ENCODE measurements around the gene ATG10. TPM values are rescaled to one million over a fixed set of nuclear protein-coding genes. Genes with fewer than 3 reads are reported as not detected.

The ATG10 gene
- total RNA-seq, 1 donor: 6.5 TPM

- Histone ChIP-seq H3K4me1 (ENCODE audit: insufficient read depth, low read length) (peaks cover 3% of the 10 kb centered on the region), H3K4me2 (ENCODE audit: insufficient read depth, low read length) (no peak overlapping the region), H4K20me1 (ENCODE audit: insufficient read depth, low read length) (no peaks in the 10 kb centered on the region), H3K79me2 (ENCODE audit: insufficient read depth, low read length) (no peaks in the 10 kb centered on the region), H3K36me3 (ENCODE audit: insufficient read depth, low read length) (no peaks in the 10 kb centered on the region), H3K4me3 (ENCODE audit: insufficient read depth, low read length) (no peak overlapping the region), H3K9me3 (ENCODE audit: low read depth, low read length) (no peaks in the 10 kb centered on the region), H3K27me3 (ENCODE audit: insufficient read depth, low read length) (no peaks in the 10 kb centered on the region), H2AFZ (ENCODE audit: low read length) (no peak overlapping the region), H3K27ac (ENCODE audit: low read depth, low read length) (no peak overlapping the region)
- DNase-seq (ENCODE audit: insufficient read length, low spot score, missing footprints): no peak
- no peak for TF ChIP-seq CTCF (IDR thresholded peaks at IDR 0.05; ENCODE audit: extremely low read depth, low read depth, low read length)
Observed at GRCh38 chr5:82291420-82291819, 319.6 kb downstream of the ATG10 start.

- Histone ChIP-seq H4K20me1 (ENCODE audit: insufficient read depth, low read length) (no peaks in the 10 kb centered on the region), H3K4me1 (ENCODE audit: insufficient read depth, low read length) (no peaks in the 10 kb centered on the region), H3K27me3 (ENCODE audit: insufficient read depth, low read length) (no peaks in the 10 kb centered on the region), H2AFZ (ENCODE audit: low read length) (no peak overlapping the region), H3K4me2 (ENCODE audit: insufficient read depth, low read length) (no peak overlapping the region), H3K9me3 (ENCODE audit: low read depth, low read length) (no peaks in the 10 kb centered on the region), H3K36me3 (ENCODE audit: insufficient read depth, low read length) (no peaks in the 10 kb centered on the region), H3K4me3 (ENCODE audit: insufficient read depth, low read length) (no peak overlapping the region), H3K79me2 (ENCODE audit: insufficient read depth, low read length) (no peaks in the 10 kb centered on the region), H3K27ac (ENCODE audit: low read depth, low read length) (no peak overlapping the region)
- no peak for DNase-seq (ENCODE audit: insufficient read length, low spot score, missing footprints)
- no peak for TF ChIP-seq CTCF (IDR thresholded peaks at IDR 0.05; ENCODE audit: extremely low read depth, low read depth, low read length)
Observed at GRCh38 chr5:82295144-82295543, 323.3 kb downstream of the ATG10 start.

GRCh38 chr5:82295959-82296531 lies 324.2 kb downstream of the ATG10 start:
- H3K9me3 ChIP-seq (ENCODE audit: low read depth, low read length): no peaks in the 10 kb centered on the region
- TF ChIP-seq CTCF (IDR thresholded peaks at IDR 0.05; ENCODE audit: extremely low read depth, low read depth, low read length): no peak
- no peak overlapping the region for H3K4me3 ChIP-seq (ENCODE audit: insufficient read depth, low read length)
- H3K4me1 ChIP-seq (ENCODE audit: insufficient read depth, low read length): no peaks in the 10 kb centered on the region
- no peaks in the 10 kb centered on the region for H4K20me1 ChIP-seq (ENCODE audit: insufficient read depth, low read length)
- no peaks in the 10 kb centered on the region for H3K36me3 ChIP-seq (ENCODE audit: insufficient read depth, low read length)
- DNase-seq (ENCODE audit: insufficient read length, low spot score, missing footprints): no peak
- H3K27me3 ChIP-seq (ENCODE audit: insufficient read depth, low read length): no peaks in the 10 kb centered on the region
- H2AFZ ChIP-seq (ENCODE audit: low read length): no peak overlapping the region
- H3K4me2 ChIP-seq (ENCODE audit: insufficient read depth, low read length): no peak overlapping the region
- H3K27ac ChIP-seq (ENCODE audit: low read depth, low read length): no peak overlapping the region
- no peaks in the 10 kb centered on the region for H3K79me2 ChIP-seq (ENCODE audit: insufficient read depth, low read length)

- Histone ChIP-seq H3K4me2 (ENCODE audit: insufficient read depth, low read length) (no peak overlapping the region), H3K4me3 (ENCODE audit: insufficient read depth, low read length) (no peak overlapping the region), H3K36me3 (ENCODE audit: insufficient read depth, low read length) (no peaks in the 10 kb centered on the region), H3K4me1 (ENCODE audit: insufficient read depth, low read length) (no peaks in the 10 kb centered on the region), H3K27me3 (ENCODE audit: insufficient read depth, low read length) (no peaks in the 10 kb centered on the region), H3K27ac (ENCODE audit: low read depth, low read length) (no peak overlapping the region), H3K79me2 (ENCODE audit: insufficient read depth, low read length) (no peaks in the 10 kb centered on the region), H4K20me1 (ENCODE audit: insufficient read depth, low read length) (no peaks in the 10 kb centered on the region), H3K9me3 (ENCODE audit: low read depth, low read length) (no peaks in the 10 kb centered on the region), H2AFZ (ENCODE audit: low read length) (no peak overlapping the region)
- TF ChIP-seq CTCF (IDR thresholded peaks at IDR 0.05; ENCODE audit: extremely low read depth, low read depth, low read length): no peak
- DNase-seq (ENCODE audit: insufficient read length, low spot score, missing footprints): no peak
Observed at GRCh38 chr5:82296929-82297328, 325.1 kb downstream of the ATG10 start.
